Stimulated activated CD8-positive, alpha-beta memory T cell treated with anti-CD3 and anti-CD28 coated beads, Interleukin-12 subunit alpha, Interleukin-12 subunit beta, amount 100 ng/mL, for 24 hours (primary cell): Measurements from ENCODE around the gene RHOT2.

Source experiments
- DNase-seq: peaks from one replicate; pipeline ENCODE4 v3.0.0-alpha.2; 2020; ENCODE audit errors: extremely low read depth

Gene RHOT2

GRCh38 chr16:667780-668518, at the start of gene RHOT2:
RHOT2 (plus strand) TSS chr16:668132; CDS start chr16:668200, 68 bp downstream.
- peak; percentile 77 for DNase-seq

- DNase-seq: no peak
Observed at GRCh38 chr16:619476-620100, 48.3 kb upstream of the RHOT2 start.

- DNase-seq: no peak
Observed at GRCh38 chr16:620700-621525, 47.0 kb upstream of the RHOT2 start.

GRCh38 chr16:621526-622105, 46.3 kb upstream of the RHOT2 start:
- no peak for DNase-seq

- no peak for DNase-seq
Observed at GRCh38 chr16:622920-623280, 45.0 kb upstream of the RHOT2 start.

- no peak for DNase-seq
Observed at GRCh38 chr16:624526-625070, 43.3 kb upstream of the RHOT2 start.

- DNase-seq: no peak
Observed at GRCh38 chr16:625117-625976, 42.6 kb upstream of the RHOT2 start.

GRCh38 chr16:625977-626765, 41.8 kb upstream of the RHOT2 start:
- DNase-seq: no peak

GRCh38 chr16:626787-627453, 41.0 kb upstream of the RHOT2 start:
- no peak for DNase-seq

- no peak for DNase-seq
Observed at GRCh38 chr16:627454-628239, 40.3 kb upstream of the RHOT2 start.

GRCh38 chr16:628321-629061, 39.4 kb upstream of the RHOT2 start:
- DNase-seq: no peak

GRCh38 chr16:629185-629832, 38.6 kb upstream of the RHOT2 start:
- DNase-seq: no peak

GRCh38 chr16:629833-630248, 38.1 kb upstream of the RHOT2 start:
- DNase-seq: no peak

- no peak for DNase-seq
Observed at GRCh38 chr16:630249-630814, 37.6 kb upstream of the RHOT2 start.

- DNase-seq: no peak
Observed at GRCh38 chr16:630815-631405, 37.0 kb upstream of the RHOT2 start, which contains the start of gene WFIKKN1. WFIKKN1 (plus strand) TSS chr16:630985; CDS start chr16:631254, 269 bp downstream.

GRCh38 chr16:631808-632358, 36.0 kb upstream of the RHOT2 start:
- no peak for DNase-seq
